NCI-H510A treated with DMSO at 0.1 percent for 48 hours (cell line): ENCODE results near the gene CFAP53.
"Not testable (repeated sequence)": the region's sequence is repeated elsewhere in the genome, so short reads cannot be mapped to it uniquely, and the experiment has no call there.

Experiments
- DNase-seq: peaks from one replicate; lab custom pipeline; 2025; lab: John Stamatoyannopoulos, UW

Gene CFAP53, protein sequence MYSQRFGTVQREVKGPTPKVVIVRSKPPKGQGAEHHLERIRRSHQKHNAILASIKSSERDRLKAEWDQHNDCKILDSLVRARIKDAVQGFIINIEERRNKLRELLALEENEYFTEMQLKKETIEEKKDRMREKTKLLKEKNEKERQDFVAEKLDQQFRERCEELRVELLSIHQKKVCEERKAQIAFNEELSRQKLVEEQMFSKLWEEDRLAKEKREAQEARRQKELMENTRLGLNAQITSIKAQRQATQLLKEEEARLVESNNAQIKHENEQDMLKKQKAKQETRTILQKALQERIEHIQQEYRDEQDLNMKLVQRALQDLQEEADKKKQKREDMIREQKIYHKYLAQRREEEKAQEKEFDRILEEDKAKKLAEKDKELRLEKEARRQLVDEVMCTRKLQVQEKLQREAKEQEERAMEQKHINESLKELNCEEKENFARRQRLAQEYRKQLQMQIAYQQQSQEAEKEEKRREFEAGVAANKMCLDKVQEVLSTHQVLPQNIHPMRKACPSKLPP

DNA sequence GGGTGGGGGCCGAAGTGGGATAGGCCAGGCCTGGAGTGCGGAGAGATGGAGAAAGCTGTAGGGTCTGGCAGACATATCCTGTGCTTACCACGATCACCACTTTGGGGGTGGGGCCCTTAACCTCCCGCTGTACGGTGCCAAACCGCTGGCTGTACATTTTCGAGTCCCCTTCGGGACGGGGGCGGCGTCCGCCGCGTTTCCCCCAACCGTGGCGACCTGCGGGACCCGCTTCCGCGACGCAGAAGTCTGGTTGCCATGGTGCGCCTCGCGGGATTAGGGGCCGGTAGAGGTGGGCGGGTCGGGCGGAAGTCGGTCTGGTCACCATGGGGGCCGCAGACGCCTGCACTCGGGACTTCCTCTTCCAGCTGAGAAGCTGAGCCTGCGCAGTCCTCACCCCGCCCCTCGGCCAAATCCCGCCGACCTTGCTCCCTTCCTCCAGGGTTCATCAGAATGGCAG lies at the start of gene CFAP53:
CFAP53 (minus strand) TSS at position 248 of the 457 bp plus-strand sequence; CDS start at position 157, 91 bp downstream.
- DNase-seq: peak; percentile 76

DNA sequence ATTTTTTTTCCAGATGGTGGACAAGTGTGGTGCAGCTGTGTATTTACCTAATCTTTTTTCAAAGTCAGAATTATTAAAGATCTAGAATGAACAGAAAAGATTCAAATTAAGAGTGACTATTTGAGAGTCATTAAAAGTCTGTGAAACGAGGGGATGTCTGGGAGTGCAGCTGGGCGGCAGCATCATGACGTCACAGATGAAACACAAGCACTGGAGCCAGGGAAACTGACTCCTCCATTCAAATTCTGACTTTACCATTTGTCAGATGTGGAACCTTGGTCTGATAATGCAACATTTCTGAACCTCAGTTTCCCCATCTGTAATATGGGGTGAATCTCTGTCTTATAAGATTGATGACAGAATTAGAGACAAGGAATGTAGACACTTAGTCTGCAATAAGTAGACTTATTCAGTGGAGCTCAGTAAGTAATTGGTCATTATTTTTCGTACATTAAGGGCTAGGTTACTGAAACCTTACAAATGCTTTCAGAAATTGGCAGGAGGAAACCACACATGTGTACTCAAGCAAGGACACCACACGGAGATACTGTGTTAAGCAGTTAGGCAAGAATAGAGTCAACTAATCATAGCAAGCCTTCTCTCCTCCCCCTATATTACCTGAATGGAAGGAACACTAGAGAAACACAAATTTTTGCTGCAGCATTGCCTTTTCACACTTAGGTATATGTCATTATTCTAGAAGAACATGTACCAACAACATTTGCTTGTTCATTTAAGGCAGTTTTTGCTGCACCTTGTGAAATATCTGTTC lies 49.0 kb upstream of the CFAP53 start:
- DNase-seq: no peak

DNA sequence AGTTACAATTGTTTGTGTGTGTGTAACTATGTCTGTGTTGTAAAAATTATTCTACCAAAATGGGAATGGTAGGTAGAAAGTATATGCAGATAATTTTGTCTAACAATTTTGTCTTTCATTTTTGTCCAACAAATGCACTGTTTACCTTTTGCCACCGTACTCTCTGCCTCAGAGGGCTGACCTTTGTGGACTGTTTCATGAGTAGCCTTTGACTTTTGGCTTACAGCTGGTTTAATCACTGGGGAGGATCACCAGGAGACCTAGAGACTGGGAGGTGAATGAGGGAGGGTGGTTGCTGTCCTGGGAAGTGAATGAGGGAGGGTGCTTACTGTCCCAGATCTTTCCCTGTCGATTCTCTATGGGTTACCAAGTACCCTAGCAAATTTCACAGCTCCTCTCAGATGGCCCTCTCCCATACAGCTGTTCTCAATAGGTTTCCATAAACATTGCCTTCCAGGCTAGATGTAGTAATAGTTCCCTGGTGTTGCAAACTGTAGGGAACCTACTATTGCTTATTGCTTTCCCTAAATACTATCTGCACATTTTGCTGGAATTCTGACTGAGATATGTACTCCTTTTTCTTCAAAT lies 47.7 kb upstream of the CFAP53 start:
- no peak for DNase-seq

DNA sequence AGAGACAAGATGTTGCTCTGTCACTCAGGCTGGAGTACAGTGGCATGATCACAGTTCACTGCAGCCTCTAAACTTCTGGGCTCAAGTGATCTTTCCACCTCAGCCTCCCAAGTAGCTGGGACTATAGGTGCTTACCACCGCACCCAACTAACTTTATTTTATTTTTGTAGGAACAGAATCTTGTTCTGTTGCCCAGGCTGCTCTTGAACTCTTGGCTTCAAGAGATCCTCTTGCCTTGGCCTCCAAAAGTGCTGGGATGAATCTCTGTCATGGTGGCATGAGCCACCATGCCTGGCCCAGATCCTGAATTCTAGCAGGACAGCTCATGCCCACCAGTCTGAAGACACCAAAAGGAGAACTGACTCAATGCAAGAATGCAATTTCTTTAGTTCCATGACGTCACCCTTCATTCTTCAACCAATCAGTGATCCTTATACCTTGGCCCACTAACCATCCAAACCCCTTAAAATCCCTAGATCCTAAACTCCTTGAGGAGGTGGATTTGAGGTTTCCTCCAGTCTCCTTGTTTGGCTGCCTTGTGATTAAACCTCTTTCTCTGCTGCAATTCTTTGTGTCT lies 46.8 kb upstream of the CFAP53 start:
- DNase-seq: no peak

- DNase-seq: no peak
Measured at GRCh38 chr18:50312296-50313030, 46.2 kb upstream of the CFAP53 start.

GRCh38 chr18:50311650-50312049 lies 45.4 kb upstream of the CFAP53 start:
- DNase-seq: no peak

- no peak for DNase-seq
Measured at GRCh38 chr18:50310080-50310479, 43.8 kb upstream of the CFAP53 start.

- DNase-seq: not testable (repeated sequence)
Measured at GRCh38 chr18:50308851-50309250, 42.6 kb upstream of the CFAP53 start.

DNA sequence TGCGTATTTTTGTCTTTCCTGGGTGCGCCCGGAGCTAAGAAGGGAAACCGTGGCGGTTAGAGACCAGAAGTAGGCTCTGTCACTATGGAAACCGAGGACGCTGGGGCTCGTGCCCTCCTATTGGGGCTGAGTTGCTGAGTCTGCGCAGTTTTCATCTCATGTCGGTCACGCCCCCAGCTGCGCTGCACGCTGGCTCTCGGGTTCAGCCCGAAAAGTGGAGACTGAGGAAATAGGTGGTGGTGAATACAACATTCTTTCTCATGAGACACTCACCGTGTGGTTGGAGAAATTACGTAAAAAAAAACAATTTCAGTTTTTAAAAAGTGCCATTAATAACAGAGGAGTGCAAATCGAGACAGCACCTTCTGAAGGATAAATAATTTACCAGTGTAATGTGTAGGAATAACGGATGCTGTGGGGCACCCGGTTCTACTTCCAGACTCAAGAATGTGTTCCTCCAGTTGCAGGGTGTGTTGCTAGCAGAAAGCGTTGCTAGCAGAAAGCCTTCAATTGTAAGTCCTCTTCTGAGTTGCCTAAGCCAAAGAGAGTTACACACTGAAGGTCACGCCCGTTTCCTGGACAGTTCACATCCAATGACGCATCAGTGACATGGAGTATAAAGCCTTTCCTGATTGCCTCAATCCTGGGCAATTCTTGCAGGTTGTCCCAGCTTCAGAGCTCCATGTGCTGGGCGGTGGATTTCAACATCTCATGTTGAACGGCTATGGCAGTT lies 41.6 kb upstream of the CFAP53 start:
- peak; percentile 74 for DNase-seq

GRCh38 chr18:50307400-50307737 lies 41.1 kb upstream of the CFAP53 start:
- DNase-seq: no peak

GRCh38 chr18:50306944-50307343 lies 40.6 kb upstream of the CFAP53 start:
- no peak for DNase-seq

DNA sequence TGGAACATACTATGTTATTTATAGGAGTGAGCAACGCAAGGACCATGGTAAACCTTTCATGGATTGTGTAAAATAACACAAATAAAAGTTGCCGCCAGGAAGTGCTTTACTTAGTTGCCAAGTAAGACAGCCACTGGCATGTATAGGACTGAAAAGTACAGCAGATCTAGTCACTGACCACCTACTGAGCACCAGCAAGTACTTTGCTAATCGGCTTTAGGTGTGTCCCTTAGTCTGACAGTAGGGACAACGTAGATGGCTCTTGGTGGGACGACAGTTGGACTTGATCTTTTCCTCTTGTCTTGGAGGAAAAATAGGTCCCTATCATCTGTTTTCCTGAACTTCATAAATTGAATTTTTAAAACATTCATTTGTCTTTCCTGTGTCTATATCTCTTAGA lies 34.8 kb upstream of the CFAP53 start:
- no peak for DNase-seq

- no peak for DNase-seq
Measured at GRCh38 chr18:50299626-50300388, 33.5 kb upstream of the CFAP53 start.

DNA sequence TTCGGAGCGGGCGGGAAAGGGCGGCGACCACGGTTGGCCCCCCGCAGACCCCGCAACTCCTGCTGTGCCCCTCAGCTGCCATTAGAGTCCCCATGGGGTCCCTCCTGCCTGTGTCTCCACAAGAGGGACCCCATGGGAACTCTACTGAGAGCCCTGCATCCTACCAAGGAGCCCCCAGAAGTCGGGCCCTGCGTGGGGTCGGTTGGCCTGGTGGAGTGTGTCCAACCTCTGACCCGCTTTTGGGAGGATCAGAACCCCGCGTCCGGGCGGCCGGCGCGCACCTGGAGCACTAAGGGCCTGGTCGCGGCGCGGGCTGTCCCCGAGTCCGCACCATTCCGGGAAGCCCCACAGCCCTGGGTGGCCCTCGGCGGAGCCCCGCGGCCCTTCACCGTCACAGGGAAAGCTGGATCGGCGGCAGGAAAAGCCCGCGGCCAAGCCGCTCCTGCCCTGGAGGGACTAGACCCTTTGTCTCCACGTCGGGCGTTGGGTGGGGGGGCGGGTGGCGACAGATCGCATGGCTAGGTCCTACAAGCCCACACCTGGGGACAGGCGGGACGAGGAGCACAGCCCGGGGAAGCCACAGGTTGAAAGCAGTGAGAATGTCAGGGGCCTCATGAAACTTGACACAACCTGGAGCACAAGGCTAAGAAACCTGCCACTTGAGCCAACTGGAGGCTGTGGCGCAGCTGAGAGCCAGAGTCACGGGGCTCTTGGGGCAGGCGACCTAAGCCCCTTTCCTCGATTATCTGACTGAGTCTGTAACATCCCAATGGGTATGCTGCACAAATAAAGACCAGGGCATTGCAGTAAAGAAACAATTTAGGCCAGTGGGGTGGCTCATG lies 32.4 kb upstream of the CFAP53 start:
- no peak for DNase-seq

- peak; percentile 38 for DNase-seq
Measured at GRCh38 chr18:50297621-50298442, 31.5 kb upstream of the CFAP53 start.

- DNase-seq: no peak
Measured at GRCh38 chr18:50293039-50293438, 26.7 kb upstream of the CFAP53 start.

DNA sequence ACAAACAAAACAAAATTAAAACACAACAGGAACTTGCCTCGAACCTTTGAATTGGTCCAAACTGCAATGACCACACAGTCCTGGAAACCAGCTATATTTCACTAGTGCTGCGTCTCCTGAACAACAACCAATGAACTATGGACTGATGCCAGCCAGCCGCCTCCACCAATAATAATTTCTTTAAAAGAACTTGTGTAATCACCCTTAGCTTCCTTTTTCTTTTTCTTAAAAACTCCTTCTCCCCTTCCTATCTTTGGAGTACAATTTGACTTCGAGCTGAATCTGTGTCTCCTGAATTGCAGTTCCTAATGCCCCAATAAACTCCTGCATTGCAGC lies 22.8 kb upstream of the CFAP53 start:
- no peak for DNase-seq

- DNase-seq: not testable (repeated sequence)
Measured at GRCh38 chr18:50288348-50289107, 22.2 kb upstream of the CFAP53 start.
